ENCODE results near the gene RNF133. TPM values are rescaled to one million over a fixed set of nuclear protein-coding genes. Genes with fewer than 3 reads are reported as not detected.

RNF133 gene
- total and polyA plus RNA-seq, 2 donors from 2014 or later = 1.3 TPM; not detected in 1

DNA sequence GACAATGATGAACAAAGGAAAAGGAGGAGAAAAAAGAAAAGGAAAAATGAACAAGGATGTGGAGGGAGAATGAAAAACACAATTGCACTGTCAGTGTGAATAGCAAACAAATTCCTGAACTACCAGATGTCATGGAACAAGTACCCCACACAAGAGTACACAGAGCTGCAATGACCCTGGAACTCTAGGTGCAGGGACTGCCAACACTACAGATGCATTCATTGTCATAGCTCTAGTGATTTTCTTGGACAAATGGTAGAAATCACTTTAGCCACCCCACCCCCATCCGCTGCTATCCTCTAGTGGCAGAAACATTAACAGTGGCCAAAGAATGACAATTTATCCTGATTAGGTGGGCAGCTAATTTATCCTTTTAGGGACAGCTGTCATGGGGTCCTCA is 3.1 kb downstream of the RNF133 start:
- no peak for FAIRE-seq
- intact Hi-C loops (cut with DNase I) = no loop called here

DNA sequence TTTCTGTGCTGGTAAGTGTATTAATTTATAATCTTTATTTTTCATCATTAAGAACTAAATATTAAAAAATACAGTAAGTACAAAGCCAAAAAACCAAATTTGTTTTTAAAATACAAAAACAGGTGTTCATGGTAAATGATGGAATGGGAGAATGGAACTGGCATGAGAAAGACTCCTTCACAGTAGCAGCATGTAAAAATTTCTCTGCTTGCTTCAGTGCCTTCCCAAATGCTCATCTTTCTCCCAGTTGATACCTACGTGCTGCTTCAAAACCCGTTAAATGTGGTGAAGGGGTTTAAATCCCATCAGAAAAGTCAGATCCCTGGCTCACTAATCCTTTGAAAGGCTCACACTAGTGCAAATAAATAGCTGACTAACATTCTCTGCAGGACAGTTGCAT is 4.2 kb downstream of the RNF133 start:
- H3K27me3 ChIP-seq (ENCODE audit: control insufficient read depth, insufficient read depth, low read length) = no peaks in the 10 kb centered on the region
- H3K4me3 ChIP-seq (ENCODE audit: low read length in 3 of 3) = no peak overlapping the region
- intact Hi-C loops (cut with DNase I) = no loop called here
- no peaks in the 10 kb centered on the region for H3K4me1 ChIP-seq (ENCODE audit: control insufficient read depth in 2 of 3, insufficient read depth in 2 of 3, low read depth in 1 of 3, low read length in 3 of 3)
- FAIRE-seq (no peak), DNase-seq (no peak)
- H3K9me3 ChIP-seq (ENCODE audit: control insufficient read depth in 2 of 3, insufficient read depth in 1 of 3, low read length in 3 of 3) = no peaks in the 10 kb centered on the region
- TF ChIP-seq, protein P1, sequence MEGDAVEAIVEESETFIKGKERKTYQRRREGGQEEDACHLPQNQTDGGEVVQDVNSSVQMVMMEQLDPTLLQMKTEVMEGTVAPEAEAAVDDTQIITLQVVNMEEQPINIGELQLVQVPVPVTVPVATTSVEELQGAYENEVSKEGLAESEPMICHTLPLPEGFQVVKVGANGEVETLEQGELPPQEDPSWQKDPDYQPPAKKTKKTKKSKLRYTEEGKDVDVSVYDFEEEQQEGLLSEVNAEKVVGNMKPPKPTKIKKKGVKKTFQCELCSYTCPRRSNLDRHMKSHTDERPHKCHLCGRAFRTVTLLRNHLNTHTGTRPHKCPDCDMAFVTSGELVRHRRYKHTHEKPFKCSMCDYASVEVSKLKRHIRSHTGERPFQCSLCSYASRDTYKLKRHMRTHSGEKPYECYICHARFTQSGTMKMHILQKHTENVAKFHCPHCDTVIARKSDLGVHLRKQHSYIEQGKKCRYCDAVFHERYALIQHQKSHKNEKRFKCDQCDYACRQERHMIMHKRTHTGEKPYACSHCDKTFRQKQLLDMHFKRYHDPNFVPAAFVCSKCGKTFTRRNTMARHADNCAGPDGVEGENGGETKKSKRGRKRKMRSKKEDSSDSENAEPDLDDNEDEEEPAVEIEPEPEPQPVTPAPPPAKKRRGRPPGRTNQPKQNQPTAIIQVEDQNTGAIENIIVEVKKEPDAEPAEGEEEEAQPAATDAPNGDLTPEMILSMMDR (IDR thresholded peaks at IDR 0.05; ENCODE audit: borderline replicate concordance, extremely low read depth, insufficient read depth) = no peak
- no peaks in the 10 kb centered on the region for H3K36me3 ChIP-seq (ENCODE audit: control insufficient read depth in 2 of 3, insufficient read depth in 3 of 3, low read length in 3 of 3)
- no peak overlapping the region for H3K27ac ChIP-seq (ENCODE audit: low read depth in 2 of 2, low read length in 2 of 2)
- no peak overlapping the region for H3K9ac ChIP-seq (ENCODE audit: low read length in 3 of 3)

More for the DNA sequence above, 3.1 kb downstream of the RNF133 start:
- DNase-seq = no peak
- Histone ChIP-seq H3K9me3 (ENCODE audit: control insufficient read depth in 2 of 3, insufficient read depth in 1 of 3, low read length in 3 of 3) (no peaks in the 10 kb centered on the region), H3K4me3 (ENCODE audit: low read length in 3 of 3) (no peak overlapping the region), H3K9ac (ENCODE audit: low read length in 3 of 3) (no peak overlapping the region), H3K4me1 (ENCODE audit: control insufficient read depth in 2 of 3, insufficient read depth in 2 of 3, low read depth in 1 of 3, low read length in 3 of 3) (no peaks in the 10 kb centered on the region), H3K27me3 (ENCODE audit: control insufficient read depth, insufficient read depth, low read length) (no peaks in the 10 kb centered on the region), H3K36me3 (ENCODE audit: control insufficient read depth in 2 of 3, insufficient read depth in 3 of 3, low read length in 3 of 3) (no peaks in the 10 kb centered on the region), H3K27ac (ENCODE audit: low read depth in 2 of 2, low read length in 2 of 2) (no peak overlapping the region)
- TF ChIP-seq, protein P1 (IDR thresholded peaks at IDR 0.05; ENCODE audit: borderline replicate concordance, extremely low read depth, insufficient read depth) = no peak

DNA sequence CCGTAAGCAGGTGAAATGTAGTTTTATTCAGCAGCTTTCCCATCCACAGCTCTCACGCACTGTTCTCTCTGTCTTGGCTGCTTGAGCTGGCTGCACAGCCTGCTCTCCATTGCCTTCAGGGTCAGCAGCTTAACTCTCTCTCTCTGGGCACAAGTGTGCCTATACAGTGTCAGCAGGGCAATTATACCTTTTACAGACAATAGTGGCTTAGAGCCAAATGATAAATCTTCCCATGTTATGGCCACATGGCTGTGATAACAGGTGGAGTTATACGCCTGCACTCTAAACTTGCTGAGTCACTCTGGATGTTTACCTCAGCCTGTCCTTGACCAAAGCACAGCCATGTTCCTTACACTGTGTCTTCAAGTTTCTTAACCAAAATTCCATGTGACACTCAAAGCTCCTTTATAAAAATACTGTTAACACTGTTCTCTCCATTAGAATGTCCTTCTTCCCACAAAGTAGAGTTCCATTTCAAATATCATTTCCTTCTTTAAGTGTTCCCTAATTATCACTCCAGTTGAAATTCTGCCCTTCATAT is 6.1 kb downstream of the RNF133 start:
- intact Hi-C loops (cut with DNase I) = no loop called here
- no peak for DNase-seq
- H3K4me1 ChIP-seq (ENCODE audit: control insufficient read depth in 2 of 3, insufficient read depth in 2 of 3, low read depth in 1 of 3, low read length in 3 of 3) = no peaks in the 10 kb centered on the region
- no peaks in the 10 kb centered on the region for H3K9me3 ChIP-seq (ENCODE audit: control insufficient read depth in 2 of 3, insufficient read depth in 1 of 3, low read length in 3 of 3)
- no peak overlapping the region for H3K4me3 ChIP-seq (ENCODE audit: low read length in 3 of 3)
- FAIRE-seq = no peak
- H3K9ac ChIP-seq (ENCODE audit: low read length in 3 of 3) = no peak overlapping the region
- TF ChIP-seq, protein P1 (IDR thresholded peaks at IDR 0.05; ENCODE audit: borderline replicate concordance, extremely low read depth, insufficient read depth) = no peak
- H3K27me3 ChIP-seq (ENCODE audit: control insufficient read depth, insufficient read depth, low read length) = no peaks in the 10 kb centered on the region
- H3K36me3 ChIP-seq (ENCODE audit: control insufficient read depth in 2 of 3, insufficient read depth in 3 of 3, low read length in 3 of 3) = no peaks in the 10 kb centered on the region
- no peak overlapping the region for H3K27ac ChIP-seq (ENCODE audit: low read depth in 2 of 2, low read length in 2 of 2)

Measured in kidney (tissue), 14 donors.